Measurements from ENCODE around the gene HSD17B7.
"Not testable (repeated sequence)": the region's sequence is repeated elsewhere in the genome, so short reads cannot be mapped to it uniquely, and the experiment has no call there.

GRCh38 chr1:162812357-162812756 is 21.9 kb downstream of the HSD17B7 start:
- TF ChIP-seq, protein P1, sequence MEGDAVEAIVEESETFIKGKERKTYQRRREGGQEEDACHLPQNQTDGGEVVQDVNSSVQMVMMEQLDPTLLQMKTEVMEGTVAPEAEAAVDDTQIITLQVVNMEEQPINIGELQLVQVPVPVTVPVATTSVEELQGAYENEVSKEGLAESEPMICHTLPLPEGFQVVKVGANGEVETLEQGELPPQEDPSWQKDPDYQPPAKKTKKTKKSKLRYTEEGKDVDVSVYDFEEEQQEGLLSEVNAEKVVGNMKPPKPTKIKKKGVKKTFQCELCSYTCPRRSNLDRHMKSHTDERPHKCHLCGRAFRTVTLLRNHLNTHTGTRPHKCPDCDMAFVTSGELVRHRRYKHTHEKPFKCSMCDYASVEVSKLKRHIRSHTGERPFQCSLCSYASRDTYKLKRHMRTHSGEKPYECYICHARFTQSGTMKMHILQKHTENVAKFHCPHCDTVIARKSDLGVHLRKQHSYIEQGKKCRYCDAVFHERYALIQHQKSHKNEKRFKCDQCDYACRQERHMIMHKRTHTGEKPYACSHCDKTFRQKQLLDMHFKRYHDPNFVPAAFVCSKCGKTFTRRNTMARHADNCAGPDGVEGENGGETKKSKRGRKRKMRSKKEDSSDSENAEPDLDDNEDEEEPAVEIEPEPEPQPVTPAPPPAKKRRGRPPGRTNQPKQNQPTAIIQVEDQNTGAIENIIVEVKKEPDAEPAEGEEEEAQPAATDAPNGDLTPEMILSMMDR (IDR thresholded peaks at IDR 0.05): not testable (repeated sequence)
- not testable (repeated sequence) for TF ChIP-seq POLR2A, EP300, POLR2AphosphoS5 (IDR thresholded peaks at IDR 0.05)

Data from upper lobe of left lung (tissue), 4 donors.